ENCODE results near the gene DFFB.
"Not testable (repeated sequence)": the region's sequence is repeated elsewhere in the genome, so short reads cannot be mapped to it uniquely, and the experiment has no call there.

Gene DFFB

GRCh38 chr1:3856923-3857790, at the start of gene DFFB, which contains the start of gene CEP104:
TSS of gene DFFB (plus strand) at chr1:3857476. CDS start at chr1:3857604, 128 bp downstream.
TSS of gene CEP104 (minus strand) at chr1:3857211. CDS start at chr1:3852407, 4,804 bp downstream.
- peak; percentile 100 for DNase-seq (ENCODE audit: low spot score)

GRCh38 chr1:3807769-3808168, 49.5 kb upstream of the DFFB start:
- DNase-seq (ENCODE audit: low spot score): no peak

GRCh38 chr1:3809680-3810079, 47.6 kb upstream of the DFFB start:
- DNase-seq (ENCODE audit: low spot score): no peak

- DNase-seq (ENCODE audit: low spot score): not testable (repeated sequence)
Measured at GRCh38 chr1:3810149-3810761, 47.0 kb upstream of the DFFB start.

- no peak for DNase-seq (ENCODE audit: low spot score)
Measured at GRCh38 chr1:3811595-3811911, 45.7 kb upstream of the DFFB start.

GRCh38 chr1:3814065-3814464, 43.2 kb upstream of the DFFB start:
- DNase-seq (ENCODE audit: low spot score): no peak

GRCh38 chr1:3814771-3815561, 42.3 kb upstream of the DFFB start:
- DNase-seq (ENCODE audit: low spot score): no peak

GRCh38 chr1:3816331-3817137, 40.7 kb upstream of the DFFB start:
- no peak for DNase-seq (ENCODE audit: low spot score)

GRCh38 chr1:3817138-3817740, 40.0 kb upstream of the DFFB start:
- no peak for DNase-seq (ENCODE audit: low spot score)

GRCh38 chr1:3817821-3818597, 39.3 kb upstream of the DFFB start:
- DNase-seq (ENCODE audit: low spot score): no peak

- no peak for DNase-seq (ENCODE audit: low spot score)
Measured at GRCh38 chr1:3819771-3820200, 37.5 kb upstream of the DFFB start.

- no peak for DNase-seq (ENCODE audit: low spot score)
Measured at GRCh38 chr1:3820316-3820715, 37.0 kb upstream of the DFFB start.

GRCh38 chr1:3821004-3821403, 36.3 kb upstream of the DFFB start:
- no peak for DNase-seq (ENCODE audit: low spot score)

GRCh38 chr1:3821447-3821846, 35.8 kb upstream of the DFFB start:
- no peak for DNase-seq (ENCODE audit: low spot score)

GRCh38 chr1:3821908-3822307, 35.4 kb upstream of the DFFB start:
- DNase-seq (ENCODE audit: low spot score): no peak

- no peak for DNase-seq (ENCODE audit: low spot score)
Measured at GRCh38 chr1:3822421-3822820, 34.9 kb upstream of the DFFB start.

- no peak for DNase-seq (ENCODE audit: low spot score)
Measured at GRCh38 chr1:3824650-3825049, 32.6 kb upstream of the DFFB start.

- DNase-seq (ENCODE audit: low spot score): no peak
Measured at GRCh38 chr1:3825356-3825755, 31.9 kb upstream of the DFFB start.

- peak; percentile 28 for DNase-seq (ENCODE audit: low spot score)
Measured at GRCh38 chr1:3827813-3828307, 29.4 kb upstream of the DFFB start.

GRCh38 chr1:3828391-3828790, 28.9 kb upstream of the DFFB start:
- DNase-seq (ENCODE audit: low spot score): no peak

All from AG08395 (cell line).